NT2/D1 (cell line): ENCODE results near the gene ATPAF2.

Source experiments
- SUZ12 ChIP-seq: IDR thresholded peaks from 2 replicates; pipeline ENCODE4 v1.6.1; 2011; ENCODE audit not compliant: insufficient read length, insufficient read depth; ENCODE audit errors: extremely low read depth
- YY1 ChIP-seq: IDR thresholded peaks from 2 replicates; pipeline ENCODE4 v1.6.1; 2011; ENCODE audit not compliant: insufficient read length, insufficient read depth
- ZNF274 ChIP-seq: IDR thresholded peaks from 2 replicates; pipeline ENCODE4 v1.6.1; 2011; ENCODE audit warnings: mild to moderate bottlenecking, low read depth, low read length

- no peak for TF ChIP-seq SUZ12
- no peak for TF ChIP-seq ZNF274
- TF ChIP-seq YY1: no peak
Measured at GRCh38 chr17:18009609-18010420, 29.2 kb downstream of the ATPAF2 start.
